GM12892 (cell line): ENCODE results near the gene SRY.

ENCODE experiments used
- POLR2A ChIP-seq: IDR thresholded peaks from 2 replicates; pipeline ENCODE4 v1.6.1; 2011; ENCODE audit warnings: low read depth, low read length, control low read depth
- TAF1 ChIP-seq: IDR thresholded peaks from 2 replicates; pipeline ENCODE4 v1.6.1; 2011; ENCODE audit warnings: low read depth, mild to moderate bottlenecking, control low read depth, low read length, borderline replicate concordance

GRCh38 chrY:2828497-2828896 is 41.0 kb upstream of the SRY start:
- TF ChIP-seq POLR2A (no peak), TAF1 (no peak)
